ENCODE measurements around the gene INSYN2B.
"Not testable (repeated sequence)": the region's sequence is repeated elsewhere in the genome, so short reads cannot be mapped to it uniquely, and the experiment has no call there.

INSYN2B gene

DNA sequence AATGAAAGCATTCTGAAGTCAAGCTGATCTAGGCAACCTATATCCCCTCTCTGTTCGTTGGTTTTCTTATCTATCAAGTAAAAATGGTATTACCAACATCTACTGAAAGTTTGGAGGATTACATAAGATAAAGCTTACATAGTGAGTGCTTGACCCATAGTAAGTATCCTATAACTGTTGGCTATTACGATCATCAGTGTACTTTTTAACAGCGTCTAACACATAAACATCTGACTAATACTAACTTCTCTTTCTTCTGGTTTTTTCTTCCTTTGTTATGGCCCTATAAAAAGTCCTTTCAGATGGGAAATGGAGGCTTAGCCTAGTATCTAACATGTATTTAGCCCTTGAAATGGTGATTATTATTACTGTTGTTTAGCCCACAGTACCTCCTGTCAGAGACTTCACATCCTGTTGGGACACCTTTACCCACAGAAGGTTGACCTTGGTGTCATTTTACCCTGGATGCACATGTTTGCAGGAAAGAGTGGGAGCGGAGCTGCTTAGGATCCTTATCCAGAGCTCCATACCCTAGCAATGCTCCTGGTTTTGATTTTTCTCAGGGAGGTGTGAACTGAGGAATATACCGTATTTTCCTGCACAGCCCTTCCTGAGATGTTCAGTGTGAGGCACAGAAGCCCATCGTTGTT, 6.0 kb downstream of the INSYN2B start:
- in situ Hi-C loops (cut with HindIII; ENCODE audit: low sequenced_read_pairs) = no loop called here

DNA sequence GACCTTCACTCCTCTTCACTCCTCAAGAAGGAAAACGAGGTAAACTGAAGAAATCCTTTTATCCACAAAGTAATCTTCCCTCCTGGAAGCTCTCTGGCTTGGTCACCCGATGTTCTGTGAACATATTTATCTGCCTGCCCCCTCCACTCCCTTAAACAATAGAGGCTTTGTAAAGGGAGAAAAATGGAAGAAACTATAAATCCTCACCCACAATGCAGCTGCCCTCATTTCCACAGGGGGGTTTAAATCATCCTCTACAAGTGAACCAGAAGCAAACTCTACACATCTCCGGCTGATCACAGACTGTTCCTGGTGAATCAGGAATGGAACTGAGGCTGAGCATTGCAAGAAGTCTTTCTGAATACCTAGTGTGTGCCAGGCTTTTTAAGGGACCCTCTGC, 7.2 kb downstream of the INSYN2B start:
- in situ Hi-C loops (cut with HindIII; ENCODE audit: low sequenced_read_pairs) = no loop called here

DNA sequence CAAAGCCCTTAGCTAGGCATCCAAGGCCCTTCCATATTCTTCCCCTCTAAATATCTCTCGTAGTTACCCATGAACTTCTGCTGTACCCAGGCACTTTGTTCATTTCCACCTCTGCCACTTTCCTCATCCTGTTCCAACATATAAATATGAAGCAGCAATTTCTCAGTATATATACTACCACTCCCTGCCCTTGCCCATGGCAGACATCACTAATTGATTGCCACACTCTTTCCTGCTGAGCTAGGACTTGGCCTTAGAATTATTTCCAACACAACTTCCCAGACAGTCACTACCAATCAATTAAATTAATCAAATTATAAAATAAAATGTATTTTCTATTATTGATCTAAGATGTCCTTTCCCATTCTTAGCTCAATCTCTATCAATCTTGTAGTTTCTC, 8.5 kb downstream of the INSYN2B start:
- in situ Hi-C loops (cut with HindIII; ENCODE audit: low sequenced_read_pairs) = no loop called here

DNA sequence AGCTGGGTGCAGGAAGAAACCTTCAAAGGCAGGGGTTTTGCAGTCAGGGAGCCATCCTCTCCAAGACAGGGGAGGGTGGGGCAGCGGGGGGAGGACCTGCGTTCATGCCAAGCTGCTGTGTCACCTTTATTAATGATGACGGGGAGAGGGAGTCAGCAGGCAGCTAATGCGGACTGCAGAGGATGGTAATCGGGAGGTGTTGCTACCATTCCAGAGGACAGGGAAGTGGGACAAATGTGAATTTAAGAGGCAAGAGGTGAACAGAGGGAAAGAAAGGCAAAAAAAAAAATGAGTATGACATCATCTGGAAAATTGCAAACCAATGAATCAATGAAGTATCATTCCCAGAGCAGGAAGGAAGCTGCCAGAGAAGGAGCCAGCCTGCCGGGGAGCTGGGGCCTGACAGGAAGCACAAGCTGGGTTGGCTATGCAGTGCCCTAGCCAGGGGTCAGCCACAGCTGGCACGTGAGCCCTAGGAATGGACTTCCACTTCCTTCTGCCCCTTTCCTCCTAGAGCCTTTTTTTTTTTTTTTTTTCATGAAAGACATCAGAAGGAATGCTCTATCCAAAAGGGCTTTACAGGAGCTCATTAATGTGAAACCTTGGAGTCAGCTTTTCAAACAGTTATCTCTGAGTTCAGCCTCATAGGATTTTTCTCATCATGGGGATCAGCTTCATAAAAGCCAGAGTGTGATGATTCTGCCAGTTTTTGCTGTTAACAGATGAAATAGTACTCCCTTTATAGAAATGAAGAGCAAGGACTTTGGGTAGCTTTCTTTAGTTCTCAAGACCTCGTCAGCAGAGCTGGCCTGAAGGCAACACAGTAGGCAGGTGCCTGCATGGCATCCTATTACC, 9.2 kb downstream of the INSYN2B start:
- in situ Hi-C loops (cut with HindIII; ENCODE audit: low sequenced_read_pairs) = no loop called here

DNA sequence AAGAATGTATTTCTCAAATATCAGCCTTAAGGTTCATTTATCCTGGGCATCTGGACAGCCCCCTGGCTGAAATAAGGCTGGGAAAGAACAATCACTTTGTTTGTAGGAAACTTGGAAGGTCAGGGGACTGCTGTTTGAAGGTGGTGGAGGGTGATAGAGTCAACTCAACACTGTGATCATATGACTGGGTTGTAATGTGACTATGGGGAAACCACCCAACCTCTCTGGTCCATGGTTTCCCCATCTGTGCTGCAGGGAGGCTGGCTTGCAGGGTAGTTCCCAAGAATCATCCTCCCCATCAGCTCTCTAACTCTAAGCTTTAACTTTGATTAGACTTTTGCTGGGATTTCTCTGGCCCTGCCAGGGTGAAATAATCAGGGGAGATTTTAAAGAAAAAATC, 10.0 kb downstream of the INSYN2B start:
- in situ Hi-C loops (cut with HindIII; ENCODE audit: low sequenced_read_pairs) = no loop called here

DNA sequence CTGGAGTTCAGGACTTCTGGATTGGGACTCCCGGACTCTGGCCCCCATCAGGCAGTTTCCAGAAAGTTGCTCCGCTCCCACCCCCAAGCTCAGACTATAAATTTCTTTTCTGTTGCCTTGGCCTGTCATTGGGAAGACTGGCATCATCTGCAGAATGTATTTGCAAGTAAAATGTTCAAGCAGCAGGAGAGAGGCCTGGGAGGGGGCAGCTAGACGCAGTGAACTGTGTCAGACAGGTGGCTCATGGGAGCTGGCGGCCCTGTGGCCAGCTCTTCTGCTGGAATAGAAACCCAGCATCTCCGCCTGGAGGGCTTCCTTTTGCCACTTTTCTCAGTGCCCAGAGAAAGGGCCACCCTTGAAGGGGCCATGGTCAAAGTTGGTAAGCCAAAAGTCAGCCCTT, 16.0 kb downstream of the INSYN2B start:
- in situ Hi-C loops (cut with HindIII; ENCODE audit: low sequenced_read_pairs) = no loop called here

DNA sequence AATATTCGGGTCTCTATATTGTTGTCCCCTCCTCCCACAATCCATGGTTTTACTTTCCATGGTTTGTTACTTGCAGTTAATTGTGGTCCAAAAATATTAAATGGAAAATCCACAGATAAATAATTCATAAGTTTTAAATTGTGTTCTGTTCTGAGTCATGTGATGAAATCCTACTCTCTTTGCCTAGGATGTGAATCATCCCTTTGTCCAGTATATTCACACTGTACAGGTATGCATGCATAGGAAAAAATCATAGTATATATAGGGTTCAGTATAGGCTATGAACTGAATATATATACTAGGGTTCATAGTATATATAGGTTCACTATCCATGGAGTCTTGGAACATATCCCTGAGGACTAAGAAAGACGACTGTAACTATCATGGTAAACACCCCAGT, 19.6 kb downstream of the INSYN2B start:
- in situ Hi-C loops (cut with HindIII; ENCODE audit: low sequenced_read_pairs) = no loop called here

DNA sequence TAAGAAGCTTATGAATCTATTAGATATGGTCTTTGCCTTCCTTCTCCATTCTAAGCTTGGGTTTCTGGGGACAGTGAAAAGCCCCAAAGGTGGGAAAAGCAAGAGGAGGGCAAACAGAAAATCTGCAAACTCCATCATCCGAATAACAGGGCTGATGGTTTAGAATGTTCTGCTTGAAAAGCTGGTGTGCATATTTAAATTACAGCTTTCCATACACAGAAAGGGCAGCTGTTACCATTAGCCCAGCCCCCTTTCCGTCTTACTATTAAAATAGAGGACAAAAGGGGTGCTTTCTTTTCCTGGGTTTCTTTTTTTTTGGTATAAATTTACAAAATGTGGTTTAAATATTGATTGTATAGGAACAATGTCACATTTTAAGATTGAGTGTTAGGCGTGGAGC, 22.0 kb downstream of the INSYN2B start:
- in situ Hi-C loops (cut with HindIII; ENCODE audit: low sequenced_read_pairs) = no loop called here

DNA sequence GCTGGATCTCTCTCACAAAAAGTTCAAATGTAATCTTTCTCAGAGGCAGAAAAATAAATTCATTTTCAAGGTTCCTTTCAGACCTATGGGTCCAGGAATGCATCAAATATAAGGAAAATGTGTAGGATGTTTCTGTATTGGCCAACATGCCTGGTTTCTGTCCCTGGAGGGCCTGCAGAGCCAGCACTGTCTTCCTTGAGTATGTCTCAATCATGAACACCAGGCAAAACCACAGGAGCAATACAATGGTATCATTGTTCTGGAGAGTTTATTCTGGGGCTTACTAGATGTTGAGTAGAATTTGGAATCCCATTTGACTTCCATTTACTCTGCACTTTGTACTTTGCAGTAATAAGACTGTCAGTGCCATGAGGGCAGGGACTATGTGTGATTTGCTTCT, 23.5 kb downstream of the INSYN2B start:
- in situ Hi-C loops (cut with HindIII; ENCODE audit: low sequenced_read_pairs) = no loop called here

DNA sequence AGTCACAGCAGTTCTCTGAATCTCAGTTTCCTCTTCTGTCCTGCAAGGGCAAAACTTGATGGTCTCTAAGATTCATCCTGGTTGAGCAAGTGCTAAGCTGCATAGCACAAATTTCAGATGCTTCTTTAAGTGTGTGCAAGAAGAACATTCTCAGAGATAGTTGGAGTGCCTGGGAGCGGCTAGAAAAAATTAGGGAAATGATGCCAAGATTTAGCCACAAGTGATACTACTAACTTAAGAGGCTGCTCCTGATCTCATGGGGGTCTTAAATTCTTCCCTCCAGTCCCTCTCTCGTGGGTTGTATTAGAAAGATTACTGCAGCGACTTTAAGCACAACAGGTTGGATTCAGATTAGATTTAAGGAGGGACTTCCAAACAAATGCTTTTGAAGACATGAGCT, 24.2 kb downstream of the INSYN2B start:
- in situ Hi-C loops (cut with HindIII; ENCODE audit: low sequenced_read_pairs) = no loop called here

DNA sequence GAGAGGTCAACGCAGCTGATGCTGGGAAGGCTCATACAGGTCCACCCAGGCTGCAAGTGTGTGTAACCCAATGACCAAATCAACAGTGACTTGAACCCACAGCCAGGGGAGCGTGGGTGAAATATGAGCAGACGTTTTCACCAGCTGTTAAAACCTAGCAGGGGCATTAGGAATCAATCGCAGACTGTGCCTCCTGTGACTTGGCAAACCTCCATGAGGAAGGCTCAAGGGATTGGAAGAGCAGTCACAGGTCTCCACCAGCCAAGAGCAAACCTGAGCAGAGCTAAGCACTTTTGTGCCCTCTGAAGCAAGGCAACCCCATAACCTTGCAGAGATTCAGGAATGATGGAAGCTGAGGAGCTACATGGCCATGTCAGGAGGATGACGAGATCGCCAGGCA, 25.5 kb downstream of the INSYN2B start:
- in situ Hi-C loops (cut with HindIII; ENCODE audit: low sequenced_read_pairs) = no loop called here

DNA sequence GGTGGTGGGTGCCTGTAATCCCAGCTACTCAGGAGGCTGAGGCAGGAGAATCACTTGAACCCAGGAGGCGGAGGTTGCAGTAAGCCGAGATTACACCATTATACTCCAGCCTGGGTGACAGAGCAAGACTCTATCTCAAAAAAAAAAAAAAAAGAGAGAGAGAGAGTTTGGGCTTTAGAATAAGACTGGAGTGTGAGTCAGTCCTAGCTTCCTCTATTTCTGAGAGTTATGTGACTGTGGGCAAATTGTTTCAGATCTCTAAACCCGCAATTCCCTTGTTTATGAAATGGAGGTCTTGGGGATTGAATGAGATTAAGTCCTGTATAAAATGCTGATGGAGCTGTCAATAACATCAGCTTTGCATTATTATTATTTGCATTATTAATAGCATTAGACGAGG, 27.1 kb downstream of the INSYN2B start:
- in situ Hi-C loops (cut with HindIII; ENCODE audit: low sequenced_read_pairs) = not testable (repeated sequence)

DNA sequence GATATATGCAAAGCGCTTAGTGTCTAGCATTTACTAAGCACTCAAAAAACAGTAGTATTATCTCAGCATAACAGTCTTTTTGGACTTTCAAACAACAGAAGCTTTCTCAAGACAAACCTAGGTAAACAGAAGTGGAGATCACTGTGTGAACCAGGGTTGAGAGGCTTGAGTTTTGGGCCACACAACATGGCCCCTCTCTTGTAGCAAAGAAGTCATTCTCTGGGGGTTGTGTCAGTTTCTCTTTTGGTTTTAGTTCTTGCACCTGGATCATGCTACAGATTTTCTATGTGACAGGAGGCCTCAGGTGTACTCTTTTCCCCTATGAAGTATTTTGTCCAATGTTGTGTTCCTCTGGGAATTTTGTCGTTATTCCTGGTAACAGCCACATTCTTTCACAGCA, 30.0 kb downstream of the INSYN2B start:
- in situ Hi-C loops (cut with HindIII; ENCODE audit: low sequenced_read_pairs) = no loop called here

DNA sequence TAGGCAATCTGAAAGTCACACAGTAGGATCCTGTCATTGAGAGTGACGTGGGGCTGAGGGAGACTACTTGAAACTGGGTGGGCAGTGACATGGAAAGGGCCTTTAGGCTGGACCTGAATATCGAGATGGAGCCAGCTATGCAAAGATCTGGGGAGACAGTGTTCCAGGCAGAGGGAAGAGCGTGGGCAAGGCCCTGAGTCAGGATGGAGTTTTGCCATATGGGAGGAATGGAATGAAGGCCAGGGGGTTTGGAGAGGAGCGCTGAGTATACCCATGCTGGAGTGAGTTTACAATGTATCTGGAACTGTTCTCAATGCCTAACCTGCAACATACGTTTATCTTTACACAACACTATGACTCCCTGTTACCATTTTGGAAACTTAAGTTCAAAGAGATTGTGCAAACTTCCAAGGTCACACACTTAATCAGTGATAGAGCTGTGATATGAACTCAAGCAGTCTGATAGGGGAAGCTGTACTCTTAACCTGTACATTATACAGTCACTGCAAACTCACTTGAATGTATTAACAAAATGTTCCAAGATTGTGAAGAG, 33.5 kb downstream of the INSYN2B start:
- in situ Hi-C loops (cut with HindIII; ENCODE audit: low sequenced_read_pairs) = no loop called here

DNA sequence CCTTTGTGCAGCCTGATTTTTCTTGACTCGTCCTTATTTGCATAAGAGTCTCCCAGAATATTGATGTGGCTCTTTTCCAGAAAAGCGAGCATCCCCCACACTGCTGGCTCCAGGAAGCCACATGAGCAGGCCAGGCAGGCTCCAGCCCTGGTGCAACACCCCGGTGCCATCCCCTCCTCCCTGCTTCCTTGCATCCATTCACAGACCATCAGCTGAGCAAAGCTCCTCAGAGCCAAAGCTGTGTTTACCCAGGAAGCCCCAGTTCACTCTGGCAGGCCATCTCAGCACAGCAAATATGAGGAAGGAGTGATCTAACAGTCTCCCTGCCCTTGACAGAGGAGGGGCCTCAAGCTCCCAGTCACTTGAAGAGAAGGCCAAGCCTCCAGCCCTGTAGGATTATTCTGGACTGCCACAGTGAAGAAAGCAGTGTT, 34.4 kb downstream of the INSYN2B start:
- in situ Hi-C loops (cut with HindIII; ENCODE audit: low sequenced_read_pairs) = no loop called here

DNA sequence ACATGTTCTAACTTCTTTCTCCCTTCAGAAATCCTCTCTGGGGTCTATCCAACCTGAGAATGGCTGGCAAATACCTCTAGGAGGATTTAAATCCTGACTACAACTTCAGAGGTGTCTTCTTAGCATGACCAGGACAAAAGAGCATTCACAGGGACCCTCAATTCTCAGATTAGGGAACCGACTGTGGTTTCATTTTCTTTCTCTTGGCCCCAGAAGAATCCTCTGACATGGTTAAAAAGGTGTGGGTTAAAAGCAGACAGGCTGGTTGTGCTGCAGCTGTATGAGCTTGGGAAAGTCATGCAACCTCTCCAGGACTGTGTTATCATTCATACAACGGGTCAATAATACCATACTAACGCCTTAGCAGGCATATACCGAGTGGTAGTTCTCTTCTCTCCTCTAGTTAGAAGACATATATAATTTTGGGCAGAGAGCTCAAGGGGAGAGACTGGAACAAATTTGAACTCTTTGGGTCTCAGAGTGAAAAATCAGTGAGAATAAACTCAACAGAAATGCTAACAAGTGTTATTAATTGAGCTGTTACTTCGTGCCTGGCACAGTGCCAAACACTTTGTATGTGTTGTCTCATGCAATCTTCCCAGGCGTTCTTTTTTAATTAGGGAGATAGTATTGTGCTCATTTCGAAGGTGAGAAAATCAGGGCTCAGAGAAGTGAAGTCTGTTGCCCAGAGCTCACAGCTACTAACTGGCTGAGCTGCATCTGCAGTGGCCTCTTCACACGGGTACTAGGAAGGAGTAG, 35.2 kb downstream of the INSYN2B start:
- in situ Hi-C loops (cut with HindIII; ENCODE audit: low sequenced_read_pairs) = no loop called here

DNA sequence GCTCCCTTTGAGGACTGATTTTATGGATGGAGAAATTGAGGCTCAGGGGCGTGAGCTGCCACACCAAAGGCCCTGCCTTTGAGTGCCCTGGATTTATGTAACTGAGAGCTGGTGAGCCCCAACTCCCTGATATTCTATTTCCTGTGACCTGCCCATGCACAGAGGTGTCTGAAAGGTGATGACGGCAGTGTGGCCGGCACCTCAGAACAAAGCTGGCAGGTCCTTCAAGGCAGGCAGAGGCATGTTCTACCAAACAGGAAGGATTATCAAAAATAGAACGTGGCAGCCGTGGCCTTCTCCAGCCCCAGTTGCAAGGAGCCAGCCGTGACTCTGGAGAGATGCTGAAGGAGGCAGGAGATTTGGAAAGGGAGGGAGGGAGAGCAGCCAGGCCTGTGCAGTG, 36.2 kb downstream of the INSYN2B start:
- in situ Hi-C loops (cut with HindIII; ENCODE audit: low sequenced_read_pairs) = no loop called here

DNA sequence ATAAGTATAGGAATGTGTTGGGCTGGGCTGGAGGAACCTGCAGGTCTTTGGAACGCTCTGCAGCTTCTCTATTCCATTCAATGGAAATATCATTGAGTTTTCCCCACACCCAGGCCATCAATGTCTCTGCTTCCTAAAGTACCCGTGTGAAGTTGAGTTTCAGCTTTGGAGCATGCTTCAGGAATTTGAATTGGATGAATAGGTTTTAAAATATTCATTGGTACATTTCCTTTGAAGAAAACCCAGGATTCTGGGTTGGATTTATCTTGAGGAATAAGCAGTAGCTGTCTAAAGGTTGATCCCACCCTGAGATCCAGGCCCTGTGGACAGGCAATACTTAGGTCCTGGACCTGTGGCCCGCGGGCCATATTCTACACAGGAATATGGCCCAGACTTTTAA, 37.3 kb downstream of the INSYN2B start:
- in situ Hi-C loops (cut with HindIII; ENCODE audit: low sequenced_read_pairs) = no loop called here

DNA sequence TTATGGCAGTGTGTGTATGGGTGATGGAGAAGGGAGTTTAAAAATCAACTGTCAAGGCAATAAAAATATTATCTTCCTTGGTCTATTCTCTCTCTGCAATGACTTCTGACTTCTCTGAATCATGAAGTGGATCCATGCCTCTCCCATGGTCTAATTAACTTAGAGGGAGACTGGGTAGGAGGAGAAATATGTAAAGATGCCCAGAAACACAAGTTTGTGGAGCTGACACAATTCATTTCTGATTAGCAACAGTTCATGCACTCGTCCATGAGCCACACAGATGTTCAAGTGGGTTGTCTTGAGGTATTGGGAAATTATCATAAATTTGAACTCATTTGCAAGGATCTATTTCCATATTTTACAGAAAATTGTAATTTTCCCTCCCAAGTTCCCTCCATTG, 38.1 kb downstream of the INSYN2B start:
- in situ Hi-C loops (cut with HindIII; ENCODE audit: low sequenced_read_pairs) = no loop called here

DNA sequence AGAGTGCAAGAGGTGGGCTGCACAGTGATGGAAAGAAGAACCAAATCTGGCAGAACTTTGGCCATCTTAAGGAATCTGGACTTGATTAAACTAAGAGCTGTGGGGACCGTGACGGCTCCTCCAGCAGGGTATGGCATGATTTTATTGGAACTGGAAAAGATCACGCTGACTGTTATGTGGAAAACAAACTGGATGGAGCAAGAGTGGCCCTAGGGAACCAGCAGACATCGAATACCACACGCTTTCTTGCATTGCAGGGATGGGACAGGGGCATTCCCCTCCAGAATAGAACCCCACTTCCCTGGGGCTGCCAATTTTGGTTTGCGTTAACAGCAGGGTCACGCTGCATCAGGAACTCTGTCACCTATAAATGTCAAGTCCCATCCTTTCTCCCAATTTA, 38.8 kb downstream of the INSYN2B start:
- in situ Hi-C loops (cut with HindIII; ENCODE audit: low sequenced_read_pairs) = no loop called here

DNA sequence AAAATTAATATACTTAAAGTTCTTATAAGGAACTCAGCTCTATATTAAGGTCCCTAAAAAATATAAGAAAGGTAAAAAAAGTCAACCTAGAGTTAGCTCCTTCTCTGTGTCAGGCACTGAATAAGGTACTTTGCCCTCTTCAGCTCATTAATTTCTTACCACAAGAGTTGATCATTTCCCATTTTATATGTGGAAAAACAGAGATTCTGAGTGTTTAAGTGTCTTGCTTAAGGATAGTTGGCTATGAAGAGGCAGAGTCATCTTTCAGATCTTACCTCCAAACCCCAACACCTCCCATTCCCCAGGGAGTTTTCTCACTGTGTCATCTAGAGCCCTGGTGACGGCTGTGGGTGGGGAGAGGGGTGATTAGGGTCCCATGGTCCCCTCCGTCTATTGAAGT, 40.6 kb downstream of the INSYN2B start:
- in situ Hi-C loops (cut with HindIII; ENCODE audit: low sequenced_read_pairs) = no loop called here

DNA sequence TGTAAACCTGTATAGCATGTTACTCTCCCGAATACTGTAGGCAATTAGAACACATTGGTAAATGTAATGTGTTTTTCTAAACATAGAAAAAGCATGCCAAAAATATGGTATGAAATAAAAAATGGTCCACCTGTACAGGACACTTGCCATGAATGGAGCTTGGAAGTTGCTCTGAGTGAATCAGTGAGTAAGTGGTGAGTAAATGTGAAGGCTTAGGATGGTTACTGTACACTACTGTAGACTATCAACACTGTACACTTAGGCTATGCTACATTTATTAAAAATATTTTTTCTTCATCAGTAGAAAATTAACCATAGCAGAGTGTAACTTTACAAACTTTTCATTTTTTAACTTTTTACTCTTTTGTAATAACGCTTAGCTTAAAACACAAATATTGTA, 41.9 kb downstream of the INSYN2B start:
- in situ Hi-C loops (cut with HindIII; ENCODE audit: low sequenced_read_pairs) = no loop called here

All from endothelial cell of hepatic sinusoid (primary cell).